ENCODE measurements around the gene CD207. TPM values are rescaled to one million over a fixed set of nuclear protein-coding genes. Genes with fewer than 3 reads are reported as not detected.
A peak's percentile ranks its signal among the peaks of the same experiment; 100 is the strongest.

Gene CD207
- polyA plus RNA-seq, 1 donor from 2014 or later, result not detected

GRCh38 chr2:70873541-70873940, 37.9 kb upstream of the CD207 start:
- Histone ChIP-seq H3K27me3 (ENCODE audit: insufficient read depth, low read depth, low read length) (peaks cover 43% of the 10 kb centered on the region), H3K79me2 (replicated peaks; ENCODE audit: insufficient read depth, low read length) (no peaks in the 10 kb centered on the region), H3K4me2 (ENCODE audit: low read length) (no peak overlapping the region), H3K9me3 (ENCODE audit: low read length) (no peaks in the 10 kb centered on the region), H3K9me2 (ENCODE audit: insufficient read depth, low read length) (no peaks in the 10 kb centered on the region), H3F3A (ENCODE audit: insufficient read depth, low read length, poor library complexity, severe bottlenecking) (no peaks in the 10 kb centered on the region), H3K4me3 (ENCODE audit: low read length) (no peak overlapping the region), H3K27ac (ENCODE audit: low read length) (no peak overlapping the region), H3K36me3 (ENCODE audit: insufficient read depth, low read length) (no peaks in the 10 kb centered on the region), H3K9ac (ENCODE audit: low read length) (no peak overlapping the region), H4K20me1 (ENCODE audit: insufficient read depth) (no peaks in the 10 kb centered on the region), H2AFZ (ENCODE audit: low read depth, low read length) (no peak overlapping the region)
- TF ChIP-seq EP300 (conservative IDR thresholded peaks at IDR 0.05; ENCODE audit: poor library complexity, severe bottlenecking) (no peak), SMC3 (conservative IDR thresholded peaks at IDR 0.05; ENCODE audit: poor library complexity) (no peak), POLR2AphosphoS5 (IDR thresholded peaks at IDR 0.05) (no peak), RAD21 (conservative IDR thresholded peaks at IDR 0.05) (no peak), MXI1 (conservative IDR thresholded peaks at IDR 0.05; ENCODE audit: poor library complexity, severe bottlenecking) (no peak), REST (IDR thresholded peaks at IDR 0.05; ENCODE audit: borderline replicate concordance) (no peak), TAF1 (IDR thresholded peaks at IDR 0.05; ENCODE audit: low read depth) (no peak), CTCF (IDR thresholded peaks at IDR 0.05; ENCODE audit: poor library complexity, severe bottlenecking) (no peak), EZH2 (IDR thresholded peaks at IDR 0.05; ENCODE audit: borderline replicate concordance, insufficient read depth, low read length, poor library complexity, severe bottlenecking) (no peak)

- no peak overlapping the region for H3K9ac ChIP-seq (ENCODE audit: low read length)
- H3F3A ChIP-seq (ENCODE audit: insufficient read depth, low read length, poor library complexity, severe bottlenecking), result no peaks in the 10 kb centered on the region
- peaks cover 43% of the 10 kb centered on the region for H3K27me3 ChIP-seq (ENCODE audit: insufficient read depth, low read depth, low read length)
- H4K20me1 ChIP-seq (ENCODE audit: insufficient read depth), result no peaks in the 10 kb centered on the region
- peak overlapping the region; percentile 47 for H3K4me3 ChIP-seq (ENCODE audit: low read length)
- TF ChIP-seq MXI1 (conservative IDR thresholded peaks at IDR 0.05; ENCODE audit: poor library complexity, severe bottlenecking) (no peak), SMC3 (conservative IDR thresholded peaks at IDR 0.05; ENCODE audit: poor library complexity) (peak; percentile 87), CTCF (IDR thresholded peaks at IDR 0.05; ENCODE audit: poor library complexity, severe bottlenecking) (peak; percentile 89), RAD21 (conservative IDR thresholded peaks at IDR 0.05) (peak; percentile 85)
- no peak overlapping the region for H2AFZ ChIP-seq (ENCODE audit: low read depth, low read length)
- no peaks in the 10 kb centered on the region for H3K36me3 ChIP-seq (ENCODE audit: insufficient read depth, low read length)
- no peaks in the 10 kb centered on the region for H3K9me3 ChIP-seq (ENCODE audit: low read length)
- H3K9me2 ChIP-seq (ENCODE audit: insufficient read depth, low read length), result no peaks in the 10 kb centered on the region
- no peak overlapping the region for H3K4me2 ChIP-seq (ENCODE audit: low read length)
- H3K27ac ChIP-seq (ENCODE audit: low read length), result no peak overlapping the region
- H3K79me2 ChIP-seq (replicated peaks; ENCODE audit: insufficient read depth, low read length), result no peaks in the 10 kb centered on the region
Measured at GRCh38 chr2:70871398-70872211, 36.0 kb upstream of the CD207 start.

Measured in neural cell (in vitro differentiated cells).